Esophagus squamous epithelium (tissue), 4 donors: ENCODE measurements around the gene POU6F2.

Experiments
- CTCF ChIP-seq, 6 experiments: fragments of 450-650 bp in 4 of 6; fragments of 200-600 bp in 2 of 6; sonication (generic) in 2 of 6; IDR thresholded peaks; one replicate each; pipeline ENCODE4 v1.5.1; 2016 to 2019; ENCODE audit warnings: antibody characterized with exemption in 6 of 6, mild to moderate bottlenecking in 4 of 6, moderate library complexity in 4 of 6
- POLR2A ChIP-seq, 4 donors: fragments of 450-650 bp; IDR thresholded peaks; one replicate each; pipeline ENCODE4 v1.6.1; 2017; ENCODE audit warnings: antibody characterized with exemption in 4 of 4, mild to moderate bottlenecking in 4 of 4, moderate library complexity in 3 of 4

- no peak for TF ChIP-seq POLR2A (IDR thresholded peaks at IDR 0.05)
- TF ChIP-seq CTCF (IDR thresholded peaks at IDR 0.05) = no peak
Observed at GRCh38 chr7:39459636-39460035, 481.9 kb downstream of the POU6F2 start.
